Smooth muscle cell (in vitro differentiated cells): ENCODE measurements around the gene CBX1. TPM values are rescaled to one million over a fixed set of nuclear protein-coding genes. Genes with fewer than 3 reads are reported as not detected.

ENCODE experiments used
- DNase-seq: peaks from one replicate; lab custom pipeline; 2025; ENCODE audit not compliant: unreplicated experiment; lab: John Stamatoyannopoulos, UW
- H2AFZ ChIP-seq: fragments of 200-600 bp; sonication (generic); 2 replicates; pipeline ENCODE4 v1.6.0; 2016; ENCODE audit warnings: antibody characterized with exemption, low read depth, mild to moderate bottlenecking
- H3F3A ChIP-seq: fragments of 200-600 bp; sonication (generic); 2 replicates; pipeline ENCODE4 v1.6.0; 2017; ENCODE audit warnings: antibody characterized with exemption, low read depth
- H3K27ac ChIP-seq: fragments of 200-600 bp; sonication (generic); 2 replicates; pipeline ENCODE4 v1.5.1; 2016; ENCODE audit warnings: low read depth, mild to moderate bottlenecking
- H3K27me3 ChIP-seq: fragments of 200-600 bp; sonication (generic); 2 replicates; pipeline ENCODE4 v1.6.1; 2016; ENCODE audit warnings: low read depth, mild to moderate bottlenecking
- H3K36me3 ChIP-seq: fragments of 200-600 bp; sonication (generic); 2 replicates; pipeline ENCODE4 v1.5.1; 2016; ENCODE audit warnings: low read depth
- H3K4me1 ChIP-seq: fragments of 200-600 bp; sonication (generic); 2 replicates; pipeline ENCODE4 v1.5.1; 2016; ENCODE audit warnings: low read depth
- H3K4me2 ChIP-seq: fragments of 200-600 bp; sonication (generic); 2 replicates; pipeline ENCODE4 v1.6.0; 2016; ENCODE audit warnings: mild to moderate bottlenecking
- H3K4me3 ChIP-seq: fragments of 200-600 bp; sonication (generic); 2 replicates; pipeline ENCODE4 v1.5.1; 2016; ENCODE audit warnings: mild to moderate bottlenecking
- H3K79me2 ChIP-seq: fragments of 200-600 bp; sonication (generic); 2 replicates; pipeline ENCODE4 v1.6.0; 2016; ENCODE audit warnings: low read depth, mild to moderate bottlenecking
- H3K9ac ChIP-seq: fragments of 200-600 bp; sonication (generic); 2 replicates; pipeline ENCODE4 v1.6.0; 2016; ENCODE audit warnings: low read depth
- H3K9me3 ChIP-seq: fragments of 200-600 bp; sonication (generic); replicated peaks from 2 replicates; pipeline ENCODE4 v1.5.1; 2016; ENCODE audit warnings: low read depth
- H4K20me1 ChIP-seq: fragments of 200-600 bp; sonication (generic); 2 replicates; pipeline ENCODE4 v1.6.0; 2016; ENCODE audit warnings: low read depth
- WGBS: methylation state at CpG from one replicate; pipeline ENCODE4 v1.1.7; 2016; ENCODE audit warnings: low lambda C conversion rate; 5-methylcytosine and 5-hydroxymethylcytosine counted together
- polyA plus RNA-seq: library from polyadenylated mRNA; unstranded; fragments of >200 nt; fragmentation: Nextera tagmentation; extraction: Ambion mirVana; gene quantifications from 2 replicates; pipeline ENCODE4 v1.2.1, GENCODE V29; 2016
- total RNA-seq: library from RNA; depleted of rRNA; stranded (reverse); fragments of >200 nt; gene quantifications from 2 replicates; pipeline ENCODE4 v1.2.3, GENCODE V29; 2014
- TF ChIP-seq, protein P1 (sequence below): fragments of 200-600 bp; sonication (generic); IDR thresholded peaks from 2 replicates; pipeline ENCODE4 v1.5.1; 2017; ENCODE audit warnings: borderline replicate concordance, mild to moderate bottlenecking, antibody characterized with exemption; ENCODE audit not compliant: insufficient read depth, poor library complexity, severe bottlenecking

CBX1 gene
- total and polyA plus RNA-seq, 2 experiments from 2014 or later: 32.7 to 63.4 TPM

DNA sequence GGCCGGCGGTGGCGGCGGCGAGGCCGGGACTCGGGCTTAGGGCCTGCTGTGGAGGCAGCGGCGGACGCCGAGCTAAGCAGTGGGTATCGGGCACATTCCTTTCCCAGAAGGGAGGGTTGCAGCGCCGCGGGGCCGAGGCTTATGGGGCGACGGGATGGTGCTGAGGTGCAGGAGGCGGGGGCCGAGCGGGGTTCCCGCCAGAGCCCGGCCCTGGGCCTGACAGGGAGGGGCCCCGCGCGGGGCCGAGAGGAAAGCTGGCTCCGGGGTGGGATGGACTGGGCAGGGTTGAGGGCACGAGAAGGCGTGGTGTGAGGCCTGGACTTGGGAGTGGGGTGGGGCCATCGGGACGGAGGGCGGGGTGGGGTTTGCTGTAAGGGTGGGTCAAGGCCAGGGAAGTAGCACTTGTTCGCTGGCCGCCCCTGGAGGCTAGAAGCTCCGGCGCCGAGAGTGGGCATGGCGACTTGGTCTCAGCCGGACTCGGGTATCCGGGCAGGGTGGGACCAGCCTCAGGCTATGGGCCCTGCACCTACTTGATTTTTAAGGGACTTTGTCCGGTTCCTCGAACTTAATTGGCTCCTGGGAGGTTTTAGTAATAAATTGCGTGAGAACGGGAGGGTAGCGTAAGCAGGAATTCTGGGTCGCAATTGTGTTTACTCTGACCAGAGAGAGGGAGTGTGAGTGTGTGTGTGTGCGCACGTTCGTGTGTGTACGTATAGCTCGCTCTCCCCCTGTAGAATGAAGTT is 52.7 kb downstream of the CBX1 start:
- Histone ChIP-seq H3K9ac (peak overlapping the region; percentile 90), H3K4me2 (peak overlapping the region; percentile 95), H3K27me3 (no peaks in the 10 kb centered on the region), H4K20me1 (peaks cover 30% of the 10 kb centered on the region), H3K79me2 (peaks cover 54% of the 10 kb centered on the region), H3K9me3 (no peaks in the 10 kb centered on the region), H3K36me3 (no peaks in the 10 kb centered on the region), H3K27ac (peak overlapping the region; percentile 94), H3K4me1 (peaks cover 42% of the 10 kb centered on the region), H3F3A (peaks cover 55% of the 10 kb centered on the region), H3K4me3 (peak overlapping the region; percentile 78), H2AFZ (no peak overlapping the region)
- peak; percentile 95 for DNase-seq
- WGBS: under 1% methylated on average over 37 of the region's 53 CpGs
- TF ChIP-seq, protein P1, sequence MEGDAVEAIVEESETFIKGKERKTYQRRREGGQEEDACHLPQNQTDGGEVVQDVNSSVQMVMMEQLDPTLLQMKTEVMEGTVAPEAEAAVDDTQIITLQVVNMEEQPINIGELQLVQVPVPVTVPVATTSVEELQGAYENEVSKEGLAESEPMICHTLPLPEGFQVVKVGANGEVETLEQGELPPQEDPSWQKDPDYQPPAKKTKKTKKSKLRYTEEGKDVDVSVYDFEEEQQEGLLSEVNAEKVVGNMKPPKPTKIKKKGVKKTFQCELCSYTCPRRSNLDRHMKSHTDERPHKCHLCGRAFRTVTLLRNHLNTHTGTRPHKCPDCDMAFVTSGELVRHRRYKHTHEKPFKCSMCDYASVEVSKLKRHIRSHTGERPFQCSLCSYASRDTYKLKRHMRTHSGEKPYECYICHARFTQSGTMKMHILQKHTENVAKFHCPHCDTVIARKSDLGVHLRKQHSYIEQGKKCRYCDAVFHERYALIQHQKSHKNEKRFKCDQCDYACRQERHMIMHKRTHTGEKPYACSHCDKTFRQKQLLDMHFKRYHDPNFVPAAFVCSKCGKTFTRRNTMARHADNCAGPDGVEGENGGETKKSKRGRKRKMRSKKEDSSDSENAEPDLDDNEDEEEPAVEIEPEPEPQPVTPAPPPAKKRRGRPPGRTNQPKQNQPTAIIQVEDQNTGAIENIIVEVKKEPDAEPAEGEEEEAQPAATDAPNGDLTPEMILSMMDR: no peak

DNA sequence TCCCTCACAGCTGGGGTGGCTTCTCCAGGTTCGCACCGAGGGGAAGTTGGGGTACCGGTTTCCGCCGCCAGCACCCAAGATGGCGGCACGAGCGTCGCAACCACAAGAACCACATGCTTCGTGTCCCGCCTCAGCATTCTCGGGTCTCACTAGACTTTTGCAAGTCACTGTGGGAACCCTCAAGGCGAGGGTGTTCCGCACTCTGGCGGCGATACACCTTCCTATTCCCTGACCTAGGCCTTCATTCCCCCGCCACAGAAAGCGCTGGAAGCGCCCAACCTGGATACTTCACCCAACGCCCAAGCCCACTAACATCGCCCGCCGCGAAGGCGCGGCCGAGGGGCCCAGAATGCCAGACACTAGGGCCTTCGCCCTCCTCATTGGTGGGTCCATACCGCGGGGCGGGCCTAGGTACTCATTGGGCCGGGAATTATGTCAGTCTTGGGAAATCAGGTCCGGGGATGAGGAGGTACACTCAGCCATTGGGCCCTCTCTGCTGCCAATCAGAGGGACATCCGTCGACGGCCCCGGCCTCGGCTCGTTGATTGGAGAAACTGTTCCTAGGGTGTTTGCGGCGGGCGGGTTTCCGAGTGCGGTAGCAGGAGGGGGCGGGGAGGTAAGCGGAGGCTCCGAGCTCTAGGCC is 53.4 kb downstream of the CBX1 start, which contains the start of gene NFE2L1:
Gene NFE2L1, plus strand, starts transcription at position 619 of the 643 bp plus-strand sequence. CDS start 2,760 bp downstream, outside the sequence.
- peaks cover 51% of the 10 kb centered on the region for H3K79me2 ChIP-seq
- H3K9ac ChIP-seq: peak within 1 kb of the TSS; percentile 92
- H3K36me3 ChIP-seq: no peaks in the 10 kb centered on the region
- TF ChIP-seq, protein P1: no peak
- no peaks in the 10 kb centered on the region for H3K9me3 ChIP-seq
- peaks cover 24% of the 10 kb centered on the region for H4K20me1 ChIP-seq
- H3K4me3 ChIP-seq: peak within 1 kb of the TSS; percentile 78
- peak within 1 kb of the TSS; percentile 56 for H2AFZ ChIP-seq
- peak within 1 kb of the TSS; percentile 95 for H3K4me2 ChIP-seq
- peak; percentile 95 for DNase-seq
- WGBS: under 1% methylated on average over 41 of the region's 47 CpGs
- H3F3A ChIP-seq: peaks cover 50% of the 10 kb centered on the region
- H3K27ac ChIP-seq: peak within 1 kb of the TSS; percentile 94
- H3K4me1 ChIP-seq: peaks cover 37% of the 10 kb centered on the region
- no peaks in the 10 kb centered on the region for H3K27me3 ChIP-seq

GRCh38 chr17:48047113-48047740 is 54.1 kb downstream of the CBX1 start:
- Histone ChIP-seq H3K4me3 (peak overlapping the region; percentile 60), H3F3A (peaks cover 45% of the 10 kb centered on the region), H3K27ac (peak overlapping the region; percentile 94), H3K4me1 (peaks cover 30% of the 10 kb centered on the region), H3K36me3 (no peaks in the 10 kb centered on the region), H3K4me2 (peak overlapping the region; percentile 92), H3K9me3 (no peaks in the 10 kb centered on the region), H3K9ac (peak overlapping the region; percentile 92), H4K20me1 (peaks cover 17% of the 10 kb centered on the region), H3K27me3 (no peaks in the 10 kb centered on the region), H2AFZ (peak overlapping the region; percentile 56), H3K79me2 (peaks cover 44% of the 10 kb centered on the region)
- DNase-seq: no peak
- WGBS: 5% methylated on average over 26 of the region's 26 CpGs
- TF ChIP-seq, protein P1: no peak
